HG02981 (cell line): ENCODE results near the gene CD109.

ENCODE experiments used
- ATAC-seq: cut with Tn5 transposase; IDR thresholded peaks from one replicate; pipeline ENCODE4 v1.9.1; 2021; ENCODE audit warnings: mild to moderate bottlenecking, moderate library complexity; ENCODE audit not compliant: unreplicated experiment

The CD109 gene

DNA sequence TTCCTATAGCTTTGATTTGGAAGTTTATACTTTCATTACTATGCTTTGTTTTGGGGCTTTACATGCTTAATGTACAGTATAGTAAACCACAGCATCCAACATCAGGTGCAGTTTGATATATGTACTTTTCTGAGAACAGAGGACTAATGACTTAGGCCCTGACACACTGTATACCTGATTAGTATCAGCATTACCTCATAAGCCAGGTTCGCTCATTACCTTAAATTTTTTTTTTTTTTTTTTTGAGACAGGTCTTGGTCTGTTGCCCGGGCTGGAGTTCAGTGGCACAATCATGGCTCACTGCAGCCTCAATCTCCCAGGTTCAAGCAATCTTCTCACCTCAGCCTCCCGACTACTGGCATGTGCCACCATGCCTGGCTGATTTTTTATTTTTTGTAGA is 28.4 kb downstream of the CD109 start:
- ATAC-seq: no peak

DNA sequence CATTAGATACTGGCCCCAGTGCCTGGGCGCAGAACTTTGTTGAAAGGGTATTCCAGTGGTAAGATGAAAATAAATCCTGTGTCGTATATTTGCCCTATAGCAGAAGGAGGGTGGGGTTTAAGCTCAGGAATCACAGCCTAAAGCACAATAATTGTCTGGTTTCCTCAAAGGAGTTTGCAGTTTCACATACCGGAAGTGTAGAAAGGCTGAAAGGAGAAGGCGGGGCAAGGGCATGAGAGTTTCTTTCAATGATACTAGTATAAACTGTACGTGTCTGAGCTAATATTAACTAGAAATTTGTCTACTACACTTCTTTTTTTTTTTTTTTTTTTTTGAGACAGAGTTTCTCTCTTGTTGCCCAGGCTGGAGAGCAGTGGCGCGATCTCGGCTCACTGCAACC is 29.2 kb downstream of the CD109 start:
- ATAC-seq: peak; percentile 52

DNA sequence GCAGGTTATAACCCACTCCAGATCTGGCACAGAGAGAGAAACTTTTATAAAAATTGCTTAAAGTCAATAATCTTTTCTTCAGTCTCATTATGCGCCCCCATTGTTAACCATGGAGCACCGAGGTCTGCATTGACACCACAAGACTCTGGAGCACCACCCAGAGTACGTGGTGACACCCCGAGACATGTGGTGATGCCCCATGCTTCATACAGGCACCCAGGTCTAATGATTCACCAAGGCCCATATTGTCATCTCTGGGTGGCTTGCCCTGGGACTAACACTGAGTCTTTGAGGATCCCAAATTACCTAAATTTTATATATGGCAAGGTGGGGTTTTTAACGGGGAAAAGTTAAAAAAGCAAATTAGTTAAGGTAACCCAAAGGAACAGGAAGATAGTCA is 31.1 kb downstream of the CD109 start:
- ATAC-seq: no peak

DNA sequence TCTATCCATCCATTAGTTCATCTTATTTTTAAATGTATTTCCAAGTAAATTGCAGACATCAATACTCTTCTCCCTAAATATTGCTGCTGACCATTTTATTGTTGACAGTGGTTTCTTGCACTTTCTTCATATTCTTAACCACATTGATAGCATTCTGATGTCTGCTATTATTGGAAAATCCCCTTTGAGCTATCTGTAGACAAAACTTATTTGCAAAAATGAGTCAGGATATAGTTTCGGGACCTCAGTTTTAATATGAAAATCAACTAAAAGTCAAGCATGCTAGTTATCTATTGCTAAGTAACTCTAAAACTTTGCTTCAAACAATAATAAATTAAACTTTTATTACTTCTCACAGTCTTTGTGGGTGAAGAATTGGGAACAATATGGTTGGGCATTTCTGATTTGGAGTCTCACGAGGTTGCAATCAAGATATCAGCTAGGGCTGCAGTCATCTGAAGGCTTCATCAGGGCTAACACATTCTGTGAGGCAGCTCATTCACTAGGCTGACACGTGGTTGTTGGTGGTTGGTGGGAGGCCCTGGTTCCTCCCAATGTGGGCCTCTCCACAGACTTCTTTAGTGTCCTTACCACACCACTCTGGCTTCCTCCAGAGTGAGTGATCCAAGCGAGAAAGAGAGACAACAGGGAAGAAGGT is 32.7 kb downstream of the CD109 start:
- ATAC-seq: peak; percentile 48

DNA sequence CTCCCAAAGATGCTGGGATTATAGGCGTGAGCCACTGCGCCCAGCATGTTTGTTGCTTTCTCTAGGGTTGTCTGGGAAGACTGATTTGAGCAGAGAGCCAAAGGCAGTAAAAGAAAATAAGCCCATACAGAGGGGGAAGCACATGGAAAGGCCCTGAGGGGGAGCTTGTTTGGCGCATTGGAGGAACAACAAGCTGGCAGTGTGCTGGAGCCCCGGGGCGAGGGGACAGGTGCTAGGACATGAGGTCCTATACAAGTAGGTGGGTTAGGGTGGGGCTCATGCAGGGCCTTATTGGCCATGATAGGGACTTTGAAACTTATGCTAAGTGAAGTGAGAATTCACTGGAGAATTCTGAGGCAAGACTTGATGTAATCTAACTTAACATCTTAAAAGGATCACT is 35.3 kb downstream of the CD109 start:
- no peak for ATAC-seq

DNA sequence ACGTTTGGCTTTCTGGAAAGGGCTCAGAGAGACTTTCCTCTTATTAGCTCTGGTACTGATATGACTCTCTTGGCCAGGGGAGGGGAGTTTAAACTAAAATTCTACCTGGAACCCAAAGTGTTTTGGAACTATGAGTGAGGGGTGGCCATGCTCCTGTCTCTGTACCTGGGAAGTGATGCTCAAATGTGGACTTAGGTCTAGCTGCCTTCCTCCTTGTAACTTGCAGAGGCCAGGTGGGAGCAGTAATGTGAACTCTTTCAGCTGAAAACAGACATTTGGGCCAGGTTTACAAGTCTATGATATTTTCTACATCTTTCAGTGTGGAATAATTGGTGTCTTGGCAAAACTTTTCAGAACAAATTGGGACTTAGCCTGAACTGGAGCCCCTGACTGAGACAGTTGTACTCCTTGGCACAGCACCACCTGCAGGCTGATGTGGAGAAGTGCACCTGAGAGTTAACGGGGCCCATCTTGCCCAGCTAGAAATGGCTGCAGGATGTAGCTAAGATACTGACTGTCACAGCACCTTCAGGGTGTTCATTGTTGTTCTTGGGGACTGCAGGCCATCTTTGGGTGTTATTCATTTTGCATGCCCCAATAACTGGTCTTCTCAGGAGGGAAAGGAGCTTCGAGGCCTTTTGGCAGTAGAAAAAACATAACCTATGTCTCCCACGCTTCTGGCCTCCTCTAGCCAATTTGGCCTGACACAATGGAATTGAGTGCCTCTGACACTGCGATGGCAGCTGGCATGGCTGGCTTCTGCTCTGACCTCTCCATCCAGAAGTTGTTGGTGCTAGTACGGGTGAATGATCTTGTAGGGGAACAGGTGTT is 37.1 kb downstream of the CD109 start:
- ATAC-seq: peak; percentile 82

DNA sequence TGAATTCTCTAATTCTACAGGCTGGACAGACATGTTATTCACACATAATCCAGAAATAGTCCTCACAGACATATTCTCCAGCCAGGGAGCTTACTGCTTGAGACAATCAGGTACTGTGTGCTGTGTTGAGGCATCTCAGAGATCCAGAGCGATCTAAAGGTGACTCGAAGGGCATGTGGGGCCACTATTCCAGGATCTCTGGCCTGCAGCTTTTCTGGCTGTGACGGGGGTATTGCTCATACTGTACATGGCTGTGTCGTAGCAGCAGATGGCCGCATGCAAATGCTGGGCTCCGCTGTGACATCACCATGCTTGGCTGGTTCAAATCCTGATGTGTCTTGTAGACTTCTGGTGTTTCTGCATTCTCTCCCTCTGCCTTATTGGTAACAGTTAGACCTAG is 37.8 kb downstream of the CD109 start:
- ATAC-seq: no peak

DNA sequence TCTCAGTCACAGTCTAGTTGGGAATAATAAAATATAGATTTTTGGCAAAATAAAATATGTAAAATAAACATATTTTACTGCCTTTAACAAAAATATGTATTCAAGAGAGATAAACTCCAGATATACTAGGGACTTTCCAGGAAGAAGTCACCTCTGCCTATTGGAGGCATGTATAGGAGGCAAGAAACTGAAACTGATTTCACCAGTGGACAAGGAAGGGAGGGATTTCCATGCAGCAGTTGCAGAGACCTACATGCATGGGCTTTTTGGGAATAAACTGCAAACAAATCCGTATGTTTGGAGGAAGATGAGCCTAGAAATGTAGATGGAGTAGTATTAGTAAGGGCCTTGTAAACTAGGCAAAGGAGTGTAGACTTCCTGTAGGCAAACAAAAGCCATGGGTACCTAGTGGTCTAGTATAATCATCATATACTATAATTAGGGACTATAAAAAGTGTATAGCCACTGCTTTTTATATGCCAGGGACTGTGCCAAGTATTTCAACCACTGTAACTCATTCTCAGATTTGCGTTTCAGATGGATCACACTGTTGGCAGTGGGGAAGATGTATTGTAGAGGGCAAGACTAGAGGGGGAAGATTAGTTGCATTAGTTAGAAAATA is 38.9 kb downstream of the CD109 start:
- no peak for ATAC-seq

DNA sequence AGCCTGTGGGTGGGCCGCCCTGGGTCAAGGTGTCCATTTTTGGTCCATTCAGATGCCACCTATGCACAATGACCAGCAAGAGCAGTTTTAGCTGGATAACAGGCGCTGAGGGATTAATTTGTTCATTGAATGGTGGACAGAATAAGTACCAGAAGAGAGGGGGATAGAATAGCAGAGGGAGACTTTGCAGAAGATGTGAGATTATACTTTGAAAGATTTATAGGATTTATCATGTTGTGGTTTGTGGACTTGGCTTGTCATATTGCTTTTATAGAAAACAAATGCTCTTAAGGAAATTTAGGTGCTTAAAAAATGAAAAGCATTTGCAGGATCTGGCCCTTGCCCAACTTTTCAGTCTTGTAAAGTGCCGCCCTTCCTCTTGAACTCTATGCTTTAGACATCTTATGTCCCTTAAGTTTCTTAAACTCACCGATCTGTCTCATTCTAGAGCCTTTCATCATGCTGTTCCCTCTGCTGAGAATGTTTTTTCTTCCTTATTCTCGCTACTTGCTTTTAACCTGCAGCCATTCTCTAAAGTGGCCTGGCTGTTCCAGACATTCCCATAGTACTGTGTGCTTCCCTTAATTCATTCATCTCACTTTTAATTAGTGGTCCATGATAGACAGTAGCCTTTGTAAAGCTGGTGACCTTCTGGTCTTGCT is 42.5 kb downstream of the CD109 start:
- ATAC-seq: no peak

DNA sequence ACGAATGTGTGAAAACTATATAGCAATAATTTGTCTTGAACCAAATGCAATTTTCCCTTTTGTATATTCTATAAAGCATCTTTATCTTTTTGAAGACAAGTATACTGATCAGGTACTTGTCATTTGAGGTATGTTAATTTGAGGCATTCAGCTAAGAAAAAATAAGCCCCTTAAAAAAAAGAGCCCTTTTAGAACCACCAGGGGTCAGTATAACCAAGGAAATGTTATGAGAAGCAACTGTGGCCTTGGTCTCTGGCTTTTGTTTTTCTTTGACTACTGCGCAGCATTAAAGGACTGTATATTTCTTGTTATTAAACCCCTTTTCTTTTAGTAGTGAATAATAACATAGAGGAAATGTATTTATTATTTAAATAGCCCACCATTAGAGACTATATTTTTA is 43.1 kb downstream of the CD109 start:
- ATAC-seq: peak; percentile 81

DNA sequence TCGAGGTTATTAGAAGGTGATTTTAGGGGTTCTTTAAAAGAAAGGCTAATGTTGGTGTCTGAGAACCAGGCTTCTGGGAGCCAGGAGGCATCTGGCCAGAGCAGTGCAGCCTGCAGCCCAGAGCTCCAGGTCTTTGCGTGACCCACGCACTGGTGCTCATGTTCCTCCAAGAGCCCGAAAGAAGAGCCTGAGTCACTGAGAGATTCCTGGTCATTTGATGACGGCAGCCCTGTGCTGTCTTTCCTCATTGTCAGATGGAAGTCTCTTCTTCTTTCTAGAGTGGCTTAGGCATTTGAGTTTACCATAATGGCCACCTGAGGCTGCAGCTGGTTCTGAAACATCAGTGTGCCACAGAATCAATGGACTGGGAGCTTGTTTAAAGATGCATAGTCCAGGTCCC is 46.4 kb downstream of the CD109 start:
- ATAC-seq: no peak

DNA sequence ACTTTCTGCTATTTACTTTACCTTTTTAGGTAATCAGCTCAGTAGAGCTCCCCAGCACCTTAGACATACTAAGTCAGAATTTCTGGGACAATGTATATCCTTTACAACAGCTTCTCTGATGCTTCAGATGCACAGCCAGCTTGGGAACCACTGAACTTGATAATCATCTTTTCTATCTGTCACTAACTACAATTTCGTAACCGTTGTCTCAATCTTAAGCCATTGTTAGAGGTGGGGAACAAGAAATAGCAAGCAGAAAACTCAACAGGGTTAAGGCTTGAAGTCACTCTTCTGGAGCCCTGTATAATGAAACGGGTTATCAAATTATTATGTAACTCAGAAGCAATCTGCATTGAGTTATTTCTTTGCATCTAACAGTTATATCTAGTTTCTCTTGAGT is 47.1 kb downstream of the CD109 start:
- ATAC-seq: no peak

DNA sequence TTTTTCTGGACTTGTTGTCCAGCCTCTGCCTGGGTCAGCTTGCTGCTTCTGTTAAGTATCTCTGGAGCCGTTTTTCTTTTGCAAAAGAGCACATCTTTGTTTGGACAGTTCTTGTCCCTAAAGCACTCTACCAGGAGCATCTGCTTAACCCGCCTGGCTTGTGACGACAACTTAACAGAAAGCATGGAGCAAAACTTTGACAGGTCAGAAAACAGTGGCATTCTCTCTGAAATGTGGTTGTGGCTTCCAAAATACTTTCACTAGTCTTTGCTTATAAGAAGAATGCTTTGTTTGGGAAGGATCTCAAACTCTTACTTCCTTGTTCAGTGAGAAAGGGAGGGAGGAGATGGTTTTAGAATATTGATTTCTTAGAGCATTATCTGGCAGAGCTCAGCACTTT is 47.6 kb downstream of the CD109 start:
- no peak for ATAC-seq

DNA sequence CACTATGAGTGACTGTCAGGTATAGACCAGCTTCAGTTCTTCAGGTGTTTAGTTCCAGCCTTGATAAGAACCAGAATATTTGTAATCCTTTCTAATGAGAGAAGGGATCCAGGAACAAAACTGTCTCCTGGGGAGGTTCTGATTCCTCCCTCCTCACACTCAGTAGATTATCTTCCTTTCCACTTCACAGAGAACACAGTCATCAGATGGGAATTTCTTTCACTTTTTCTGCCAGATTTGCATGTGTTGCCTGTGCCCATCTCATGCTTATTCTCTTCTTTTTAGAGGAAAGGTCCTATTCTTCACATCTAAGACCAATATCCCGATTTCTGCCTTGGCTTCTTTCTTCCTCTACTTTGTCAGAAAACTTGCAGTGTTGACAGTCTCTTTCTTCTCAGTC is 50.8 kb downstream of the CD109 start:
- no peak for ATAC-seq

DNA sequence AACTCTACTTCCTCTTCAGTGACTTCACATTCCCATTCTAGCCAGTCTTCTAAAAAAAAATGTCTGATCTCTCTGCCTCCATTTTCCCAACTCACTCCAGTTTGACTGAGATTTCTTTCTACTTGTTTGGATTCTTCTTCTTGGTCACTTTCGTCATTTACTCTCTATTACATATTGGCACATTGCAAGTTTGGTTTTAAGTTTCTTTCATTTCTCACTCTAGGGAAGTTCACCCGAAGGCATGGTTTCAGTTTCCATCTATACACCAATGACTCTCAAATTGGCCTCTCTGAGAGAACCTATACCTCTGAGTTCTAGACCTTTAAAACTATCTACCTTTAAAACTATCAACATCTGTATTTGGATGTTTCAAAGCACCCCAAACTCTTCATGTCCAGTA is 51.3 kb downstream of the CD109 start:
- ATAC-seq: peak; percentile 99

DNA sequence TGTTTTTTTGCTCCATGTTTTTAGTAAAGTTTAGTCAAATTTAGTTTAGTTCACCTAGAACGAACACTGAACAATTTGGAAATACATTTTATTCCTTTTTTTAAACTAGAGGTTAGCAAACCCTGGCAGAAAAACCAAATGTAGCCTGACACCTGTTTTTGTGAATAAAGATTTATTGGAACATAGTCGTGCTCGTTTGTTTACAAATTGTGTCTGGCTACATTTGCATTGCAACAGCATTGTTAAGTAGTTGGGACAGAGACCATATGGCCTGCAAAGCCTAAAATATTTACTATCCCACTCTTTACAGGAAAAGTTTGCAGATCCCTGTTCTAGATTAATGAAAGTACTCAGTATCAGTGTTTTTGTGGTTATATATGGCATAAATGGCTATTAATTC is 56.9 kb downstream of the CD109 start:
- ATAC-seq: no peak

DNA sequence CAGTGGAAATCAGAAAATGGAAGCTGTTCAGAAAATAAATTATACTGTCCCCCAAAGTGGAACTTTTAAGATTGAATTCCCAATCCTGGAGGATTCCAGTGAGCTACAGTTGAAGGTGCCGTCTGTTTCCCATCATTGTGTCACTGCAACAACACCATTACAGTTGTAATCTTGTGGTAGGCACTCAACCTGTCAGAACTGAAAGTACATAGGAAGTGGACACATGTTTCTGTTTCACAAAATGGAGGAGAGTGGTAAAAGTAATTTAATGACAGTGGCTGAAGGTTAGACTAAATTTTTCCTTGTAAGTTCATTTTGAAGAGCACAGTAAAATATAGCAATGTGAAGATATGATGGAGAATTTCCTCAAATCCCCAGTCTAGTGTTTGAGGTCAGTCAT is 70.0 kb downstream of the CD109 start:
- no peak for ATAC-seq

DNA sequence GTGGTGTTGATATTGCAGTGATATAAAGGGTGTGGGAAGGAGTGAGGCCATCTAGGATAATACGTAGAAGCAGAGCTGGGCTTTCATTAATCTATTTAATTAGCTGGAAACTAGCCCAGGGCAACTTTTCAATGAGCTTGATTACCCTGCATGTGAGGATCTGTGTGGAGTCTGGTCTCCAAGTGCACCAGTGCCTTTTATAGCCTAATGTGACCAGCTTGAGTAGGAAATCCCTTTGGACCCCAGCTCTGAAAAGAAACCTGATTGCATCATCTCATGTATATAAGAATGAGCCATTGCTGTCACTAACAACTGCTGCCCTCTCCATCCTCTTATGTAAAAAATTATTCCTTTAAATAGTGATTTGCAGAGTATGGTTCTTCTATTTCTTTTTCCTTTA is 72.6 kb downstream of the CD109 start:
- no peak for ATAC-seq

DNA sequence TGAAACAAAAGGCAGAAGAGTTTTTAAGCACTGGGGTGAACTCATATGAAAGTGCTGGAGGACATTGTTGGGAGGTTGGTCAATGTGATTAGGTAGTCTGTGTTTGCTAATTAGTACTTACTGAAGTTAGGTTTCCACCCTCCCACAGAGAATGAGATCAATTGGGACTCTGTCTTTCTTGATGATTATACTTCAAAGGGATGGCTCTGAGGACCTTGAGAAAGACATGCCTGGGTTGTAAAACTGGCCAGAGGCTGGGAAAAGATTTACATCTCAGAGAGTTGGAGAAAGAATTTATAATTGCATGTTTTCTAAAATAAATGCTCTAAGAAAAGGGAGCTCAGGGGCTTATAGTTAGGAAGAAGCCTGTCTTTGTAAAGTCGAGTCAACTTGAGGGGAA is 74.0 kb downstream of the CD109 start:
- ATAC-seq: no peak

DNA sequence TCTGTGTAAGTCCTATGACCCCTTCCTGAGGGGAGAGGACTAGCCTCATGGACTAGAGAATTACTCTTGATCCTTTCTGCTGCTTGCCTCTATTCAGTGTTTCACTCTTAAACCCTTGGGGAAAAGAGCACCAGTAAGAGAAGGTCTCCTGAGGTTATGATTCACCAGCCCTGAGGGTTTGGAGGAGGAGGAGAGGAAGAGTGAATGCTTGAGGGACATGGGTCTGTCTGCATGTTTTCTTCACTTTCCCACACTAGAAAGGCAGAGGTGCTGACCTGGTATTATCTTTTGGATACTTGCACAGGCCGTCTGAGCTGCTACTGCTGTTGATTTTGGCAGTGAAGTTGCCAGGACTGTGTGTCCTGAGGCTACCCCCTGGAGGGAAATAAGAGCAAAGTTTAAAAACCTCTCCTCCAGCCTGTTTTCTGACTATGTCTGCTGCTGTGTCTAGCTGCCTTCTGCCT is 78.3 kb downstream of the CD109 start:
- no peak for ATAC-seq

DNA sequence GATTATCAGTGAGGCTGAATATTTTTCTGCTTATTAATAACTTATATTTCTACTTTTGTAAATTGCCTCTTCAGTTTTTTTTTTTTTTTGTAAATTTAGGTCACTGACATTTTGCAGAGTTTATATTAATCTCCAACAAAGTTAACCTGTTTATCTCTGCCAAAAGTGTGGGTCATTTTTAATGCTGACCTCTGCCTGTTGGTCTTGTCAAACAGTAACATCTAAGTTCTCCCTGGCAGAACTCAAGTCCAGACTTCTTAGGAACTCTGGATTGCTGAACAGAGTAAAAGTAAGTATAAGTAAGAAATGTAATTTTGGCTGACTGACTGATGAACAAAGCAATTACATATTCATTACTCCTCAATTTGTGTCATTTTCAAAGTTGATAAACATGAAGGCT is 83.9 kb downstream of the CD109 start:
- ATAC-seq: no peak

DNA sequence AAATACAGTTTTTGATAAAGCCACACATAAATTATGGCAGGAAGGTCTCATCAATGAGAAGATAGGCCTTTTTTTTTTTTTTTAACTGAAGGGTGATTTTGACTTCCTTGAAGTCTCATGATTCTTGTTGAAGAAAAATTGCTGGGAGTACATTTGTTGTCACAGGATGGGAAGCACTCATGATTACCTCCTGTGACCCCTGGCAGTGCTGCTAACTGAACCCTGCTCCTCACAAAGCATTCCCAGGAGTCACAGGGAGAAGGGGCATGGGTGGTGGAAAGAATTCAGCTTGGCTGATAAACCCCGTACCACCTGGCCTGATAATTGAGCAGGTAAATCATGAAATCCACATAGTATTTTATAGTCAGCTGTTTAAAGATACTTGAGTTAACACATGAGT is 86.9 kb downstream of the CD109 start:
- ATAC-seq: no peak
